Erythroblast (primary cell): ENCODE data around the gene LRRC4B.
"Not testable (repeated sequence)": the region's sequence is repeated elsewhere in the genome, so short reads cannot be mapped to it uniquely, and the experiment has no call there.

Source experiments
- DNase-seq, 2 experiments: peaks; one replicate each; lab custom pipeline; 2025; lab: John Stamatoyannopoulos, UW
- GATA1 ChIP-seq: IDR thresholded peaks from 2 replicates; pipeline ENCODE4 v1.6.1; 2011; ENCODE audit warnings: low read depth, mild to moderate bottlenecking, control low read depth, low read length, moderate library complexity
- POLR2A ChIP-seq: IDR thresholded peaks from 2 replicates; pipeline ENCODE4 v1.6.1; 2011; ENCODE audit warnings: mild to moderate bottlenecking, low read length

Gene LRRC4B

GRCh38 chr19:50567882-50568727, at the start of gene LRRC4B:
TSS of gene LRRC4B (minus strand) at chr19:50568435. CDS start at chr19:50548838, 19,597 bp downstream.
- DNase-seq, result no peak
- no peak for TF ChIP-seq POLR2A
- no peak for TF ChIP-seq GATA1

- not testable (repeated sequence) for DNase-seq
Observed at GRCh38 chr19:50612504-50613404, 44.5 kb upstream of the LRRC4B start.

GRCh38 chr19:50607874-50608785, 39.9 kb upstream of the LRRC4B start:
- DNase-seq, result peak; percentile 87 to 89
- TF ChIP-seq GATA1, result no peak
- no peak for TF ChIP-seq POLR2A

- TF ChIP-seq GATA1 (no peak), POLR2A (no peak)
- DNase-seq, result no peak
Observed at GRCh38 chr19:50607388-50607787, 39.2 kb upstream of the LRRC4B start.

GRCh38 chr19:50606059-50606836, 38.0 kb upstream of the LRRC4B start:
- DNase-seq, result not testable (repeated sequence)

GRCh38 chr19:50604264-50605073, 36.2 kb upstream of the LRRC4B start:
- not testable (repeated sequence) for DNase-seq

- DNase-seq, result no peak
- TF ChIP-seq GATA1 (no peak), POLR2A (no peak)
Observed at GRCh38 chr19:50602935-50603334, 34.7 kb upstream of the LRRC4B start.

- DNase-seq, result no peak
- TF ChIP-seq POLR2A (no peak), GATA1 (no peak)
Observed at GRCh38 chr19:50602496-50602895, 34.3 kb upstream of the LRRC4B start.

GRCh38 chr19:50602089-50602422, 33.8 kb upstream of the LRRC4B start:
- no peak for DNase-seq
- TF ChIP-seq GATA1 (no peak), POLR2A (peak; percentile 64)

- TF ChIP-seq POLR2A (no peak), GATA1 (no peak)
- peak in 1 of 2 experiments; percentile 44 for DNase-seq
Observed at GRCh38 chr19:50601407-50602088, 33.3 kb upstream of the LRRC4B start.

- TF ChIP-seq GATA1 (no peak), POLR2A (no peak)
- no peak for DNase-seq
Observed at GRCh38 chr19:50599427-50599826, 31.2 kb upstream of the LRRC4B start.

GRCh38 chr19:50590191-50590590, 22.0 kb upstream of the LRRC4B start:
- TF ChIP-seq POLR2A, result no peak
- DNase-seq, result no peak

- DNase-seq, result not testable (repeated sequence)
Observed at GRCh38 chr19:50581795-50582660, 13.8 kb upstream of the LRRC4B start.
